Stimulated activated CD8-positive, alpha-beta memory T cell treated with anti-CD3 and anti-CD28 coated beads, Interleukin-15, amount 100 ng/mL, for 24 hours (primary cell): ENCODE data around the gene FBXW7.

Source experiments
- DNase-seq: peaks from one replicate; pipeline ENCODE4 v3.0.0-alpha.2; 2020; ENCODE audit warnings: low read depth

The FBXW7 gene

DNA sequence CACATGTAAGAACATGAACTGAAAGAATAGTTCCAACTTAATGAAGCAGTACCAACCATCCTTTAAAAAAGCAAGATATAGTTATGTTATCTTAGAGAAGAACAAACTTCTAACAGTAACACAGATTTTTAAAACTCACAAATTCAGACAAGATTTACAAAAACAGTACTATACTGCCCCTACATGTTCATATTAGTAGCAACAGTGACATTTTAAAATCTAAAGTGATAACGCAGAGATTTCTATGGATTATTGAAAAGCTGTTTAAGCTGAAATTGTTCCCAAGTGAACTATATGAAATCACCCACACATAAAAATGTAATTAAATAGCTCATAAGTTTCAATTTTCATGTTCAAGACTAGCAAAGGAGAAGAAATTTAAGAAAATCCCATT is 166.0 kb downstream of the FBXW7 start:
- DNase-seq, result no peak

DNA sequence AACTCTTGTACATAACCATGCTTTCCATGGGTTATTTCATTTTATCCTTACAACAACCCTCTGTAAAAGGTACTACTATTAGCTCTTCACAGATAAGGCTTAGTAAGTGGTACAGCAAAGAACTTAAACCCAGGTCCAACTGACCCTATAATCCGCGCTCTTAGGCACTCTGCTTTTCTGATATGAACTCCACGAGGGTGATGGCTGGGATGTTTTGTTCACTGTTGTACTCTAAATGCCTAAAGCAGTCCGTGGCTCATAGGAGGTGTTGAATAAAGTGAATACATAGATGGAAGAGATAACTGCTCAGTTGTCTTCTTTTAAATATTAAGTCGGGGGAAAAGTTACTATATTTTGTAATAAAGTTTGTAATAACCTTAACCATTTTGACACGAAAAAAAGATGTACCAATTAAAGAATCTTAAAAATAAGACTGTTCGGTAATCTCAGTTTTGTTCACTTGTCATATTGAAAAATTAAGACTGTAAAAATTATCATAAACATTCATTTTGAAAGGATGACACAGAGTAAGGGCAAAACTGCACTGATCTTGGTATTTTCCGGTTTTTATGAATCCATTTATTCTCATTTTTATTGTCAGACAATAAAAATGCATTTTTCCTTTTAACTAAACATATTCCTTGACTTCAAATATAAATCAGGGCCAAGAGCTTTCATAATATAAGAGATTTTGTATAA is 166.5 kb downstream of the FBXW7 start:
- DNase-seq, result no peak

DNA sequence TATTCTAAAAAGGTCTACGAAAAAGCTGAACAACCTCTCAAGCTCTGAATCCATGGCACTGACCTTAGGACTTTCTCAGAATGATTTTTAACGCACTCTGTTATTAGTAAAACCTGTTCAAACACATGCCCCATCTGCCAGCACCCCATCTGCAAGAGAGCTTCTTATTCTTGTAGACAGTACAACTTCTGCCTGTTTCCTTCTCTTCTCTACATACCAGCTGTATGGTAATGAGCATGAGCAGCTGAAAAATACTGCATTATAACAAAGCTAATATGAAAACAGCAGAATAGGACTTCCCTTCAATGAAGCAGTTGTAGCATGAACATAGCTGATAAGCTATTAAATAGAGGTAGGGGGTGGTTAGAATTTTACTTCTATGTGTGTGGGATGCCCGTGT is 167.9 kb downstream of the FBXW7 start:
- DNase-seq, result no peak

DNA sequence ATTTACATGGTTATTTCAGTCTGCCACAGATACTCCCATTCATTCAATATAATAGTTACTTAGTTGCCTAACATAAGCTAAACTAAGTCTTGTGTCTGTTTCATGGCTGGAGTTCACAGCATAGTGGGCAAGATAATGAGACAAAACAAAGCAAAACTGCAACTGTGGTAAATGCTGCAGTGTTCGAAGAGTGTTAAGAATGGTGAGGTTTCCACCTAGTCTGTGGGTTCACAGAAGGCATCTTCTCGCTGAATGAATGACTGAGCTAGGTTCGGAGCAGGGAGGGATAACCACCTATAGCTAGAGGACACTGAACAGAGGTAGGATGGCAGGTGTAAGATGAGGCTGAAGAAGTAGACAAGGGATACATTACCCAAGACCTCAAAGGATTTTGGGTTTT is 171.0 kb downstream of the FBXW7 start:
- DNase-seq, result no peak

DNA sequence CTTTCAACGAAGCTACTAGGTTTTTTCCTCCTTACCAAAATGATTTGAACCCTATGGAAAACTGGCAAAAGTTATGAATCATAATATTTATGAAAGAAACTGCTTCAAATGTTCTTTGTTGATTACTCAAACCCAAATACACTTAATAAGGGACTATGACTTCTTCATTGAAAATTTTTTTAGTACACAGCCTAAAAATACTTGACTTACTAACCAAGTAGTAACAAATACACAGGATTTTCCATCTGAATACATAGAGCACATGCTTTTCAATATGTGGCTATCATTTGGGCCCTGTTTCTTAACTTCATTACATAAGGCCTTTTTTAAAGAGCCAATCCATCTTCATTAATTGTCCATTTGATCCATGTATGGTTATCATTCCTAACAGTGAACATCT is 171.5 kb downstream of the FBXW7 start:
- no peak for DNase-seq

DNA sequence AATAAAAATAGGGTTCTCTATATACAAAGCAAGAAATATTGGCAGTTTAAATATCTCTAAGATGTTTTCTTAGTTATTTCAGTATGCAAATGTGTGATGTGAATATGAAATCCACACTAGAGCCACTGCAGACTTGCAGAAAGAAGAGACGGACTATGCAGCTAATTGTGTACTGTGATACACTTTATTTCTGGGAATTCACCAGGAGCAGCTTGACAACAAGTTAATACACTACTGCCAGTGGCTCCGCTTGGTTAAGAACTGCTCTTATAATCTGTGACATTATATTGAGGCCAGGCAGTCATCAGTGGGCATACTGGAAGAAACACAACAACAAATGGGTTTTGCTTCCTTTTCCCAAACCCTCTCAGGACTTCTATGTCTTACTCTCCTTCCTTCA is 172.0 kb downstream of the FBXW7 start:
- DNase-seq, result no peak

DNA sequence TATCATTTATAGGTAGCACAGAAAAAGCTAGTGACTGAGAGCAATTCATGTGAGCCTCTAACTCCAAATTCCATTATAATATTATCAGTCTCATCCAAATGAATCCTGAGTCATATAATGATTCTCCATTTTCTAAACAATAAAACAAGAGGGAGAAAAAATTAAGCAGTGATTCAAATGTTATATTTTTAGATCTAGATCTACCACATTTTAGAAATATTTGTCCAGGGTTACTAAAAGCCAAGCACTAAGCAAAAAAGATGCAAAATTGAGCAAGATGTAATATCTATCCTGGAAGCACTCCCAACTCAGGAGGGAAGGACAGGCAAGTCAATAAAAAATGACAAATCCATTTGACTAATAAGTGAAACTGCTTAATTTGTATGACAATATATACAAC is 172.8 kb downstream of the FBXW7 start:
- DNase-seq, result no peak

DNA sequence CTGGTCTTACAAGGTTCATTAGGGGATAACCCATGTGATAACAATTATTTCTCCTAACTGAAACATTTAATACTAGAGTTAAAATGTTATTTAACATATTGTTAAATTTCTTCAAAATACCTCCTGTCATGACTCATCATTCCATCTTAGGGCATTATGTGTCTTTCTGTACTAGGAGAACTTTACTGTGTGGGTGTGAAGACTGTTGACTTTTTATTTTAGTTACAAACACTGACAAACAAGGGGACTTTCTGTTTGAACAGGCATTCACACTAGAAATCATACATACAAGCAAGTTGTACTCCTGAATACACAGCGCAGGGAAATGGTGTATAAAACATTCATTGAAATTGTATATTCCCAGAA is 175.9 kb downstream of the FBXW7 start:
- DNase-seq, result no peak

DNA sequence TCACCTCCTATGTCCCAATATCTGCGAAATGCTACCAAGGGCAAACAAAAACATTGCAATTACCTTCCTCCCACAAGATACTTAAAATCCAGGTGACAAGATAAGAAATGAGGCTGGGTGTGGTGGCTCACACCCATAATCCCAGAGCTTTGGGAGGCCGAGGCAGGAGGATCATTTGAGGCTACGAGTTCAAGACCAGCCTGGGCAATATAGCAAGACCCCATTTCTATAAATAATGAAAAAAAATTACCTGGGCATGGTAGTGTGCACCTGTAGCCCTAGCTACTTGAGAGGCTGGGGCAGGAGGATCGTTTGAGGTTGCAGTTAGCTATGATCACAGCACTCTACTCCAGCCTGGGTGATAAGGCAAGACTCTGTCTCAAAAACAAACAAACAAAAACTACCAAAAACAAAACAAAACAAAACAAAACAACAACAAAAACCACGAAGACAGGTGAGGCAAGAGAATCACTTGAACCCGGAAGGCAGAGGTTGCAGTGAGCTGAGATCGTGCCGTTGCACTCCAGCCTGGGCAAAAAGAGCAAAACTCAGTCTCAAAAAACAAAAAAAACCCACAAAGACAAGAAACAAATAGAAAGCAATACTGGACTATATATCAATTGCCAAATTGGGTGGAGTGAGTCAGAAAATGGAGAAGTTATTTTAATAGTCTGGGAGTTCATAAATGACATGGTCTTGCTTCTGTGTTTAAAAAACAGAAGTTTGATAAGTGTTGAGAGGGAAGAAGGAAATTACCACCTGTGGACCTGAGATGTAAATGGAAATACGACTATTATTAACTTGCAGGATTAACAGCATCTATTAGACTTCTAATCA is 176.5 kb downstream of the FBXW7 start:
- DNase-seq, result no peak

DNA sequence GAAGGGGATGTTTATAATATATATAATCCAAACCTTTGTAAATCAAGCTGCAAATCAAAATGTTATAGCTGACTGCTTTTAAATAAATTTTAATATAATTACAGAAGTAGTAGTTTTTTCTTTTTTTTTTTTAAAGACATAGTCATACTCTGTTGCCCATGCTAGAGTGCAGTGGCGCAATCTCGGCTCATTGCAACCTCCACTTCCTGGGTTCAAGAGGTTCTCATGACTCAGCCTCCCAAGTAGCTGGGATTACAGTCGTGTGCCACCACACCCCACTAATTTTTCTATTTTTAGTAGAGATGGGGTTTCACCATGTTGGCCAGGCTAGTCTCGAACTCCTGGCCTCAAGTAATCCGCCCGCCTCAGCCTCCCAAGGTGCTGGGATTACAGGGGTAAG is 178.7 kb downstream of the FBXW7 start:
- DNase-seq, result no peak

DNA sequence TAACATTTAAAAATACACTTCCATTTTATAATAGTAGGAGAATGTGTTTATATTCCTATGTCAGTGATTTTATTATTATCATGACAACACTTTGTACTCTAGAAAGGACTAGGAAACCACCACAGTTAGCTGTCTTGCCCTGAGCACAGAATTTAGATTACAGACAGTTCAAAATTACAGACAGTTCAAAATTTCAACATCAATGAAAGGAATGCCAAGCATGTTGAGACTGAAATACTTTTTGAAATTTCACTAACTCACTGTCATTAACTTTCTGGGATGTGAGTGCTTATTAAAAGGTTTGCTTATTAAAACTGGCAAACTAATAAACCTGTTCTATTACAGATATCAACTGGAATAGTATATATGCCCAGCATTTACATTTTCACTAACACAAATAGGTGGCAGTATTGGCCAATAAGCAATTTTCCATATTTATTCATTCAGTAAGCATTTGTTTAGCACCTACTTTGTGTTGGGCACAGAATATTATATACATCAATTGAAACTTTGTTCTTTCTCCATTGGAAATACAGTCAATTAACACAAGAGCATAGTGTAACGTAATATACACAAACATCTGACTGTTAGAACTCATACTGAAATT is 179.4 kb downstream of the FBXW7 start:
- no peak for DNase-seq

DNA sequence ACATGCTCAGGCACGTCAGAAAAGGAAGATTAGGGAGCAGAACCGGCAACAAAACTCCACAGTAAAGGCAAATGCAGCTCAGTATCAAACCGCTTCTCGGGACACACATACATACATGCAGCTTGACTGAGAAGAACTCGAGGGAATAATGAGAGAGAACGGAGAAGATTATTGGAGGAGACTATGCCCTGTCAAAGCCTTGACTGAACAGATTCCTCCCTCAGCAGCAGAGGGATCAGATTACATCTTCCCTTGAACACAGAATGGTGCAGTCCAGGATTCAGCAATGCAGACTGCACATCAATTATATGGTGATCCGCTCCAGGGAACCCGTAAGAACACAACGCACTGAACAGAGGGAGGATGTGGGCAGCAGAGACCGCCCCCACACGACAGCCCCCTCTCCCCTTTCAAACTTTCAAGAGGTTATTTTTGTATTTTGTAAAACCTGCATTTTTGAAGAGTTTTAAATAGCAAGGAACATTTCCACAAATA is 183.2 kb downstream of the FBXW7 start:
- no peak for DNase-seq

DNA sequence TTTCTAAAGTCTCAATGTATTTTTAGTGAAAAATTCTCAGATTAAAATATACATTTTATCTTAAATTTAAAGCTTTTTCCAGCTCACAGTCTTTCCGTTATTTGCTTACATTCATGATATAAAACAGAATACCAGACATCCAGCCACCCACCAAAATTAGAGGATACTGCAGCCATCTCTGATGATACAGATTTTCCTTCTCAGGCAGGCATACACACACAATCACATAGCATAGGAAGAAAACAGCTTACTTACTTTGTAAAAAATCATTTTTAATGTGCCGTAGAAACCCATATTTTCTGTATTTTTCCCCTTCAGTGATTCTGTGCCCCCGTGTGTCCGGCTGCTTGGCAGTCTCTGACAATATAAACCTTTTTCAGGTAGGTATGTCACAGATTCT is 183.7 kb downstream of the FBXW7 start:
- DNase-seq, result no peak

DNA sequence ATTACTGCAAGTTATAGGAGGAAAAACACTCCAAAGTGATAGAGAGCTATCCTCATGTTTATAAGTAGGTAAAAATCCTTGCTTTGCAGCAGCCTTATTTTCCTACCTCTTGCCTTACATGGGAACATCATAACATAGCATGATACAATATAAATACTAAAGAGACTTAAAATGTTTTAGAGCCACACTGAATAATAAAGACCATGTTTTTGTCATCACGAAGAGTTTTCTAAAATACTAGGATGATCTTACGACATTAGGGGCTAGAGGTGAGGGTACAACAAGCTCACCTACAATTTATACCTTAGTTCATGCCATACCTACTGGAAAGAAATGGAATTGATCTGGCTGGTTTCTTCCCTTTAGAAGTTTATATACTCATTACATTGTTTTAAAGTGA is 184.8 kb downstream of the FBXW7 start:
- no peak for DNase-seq

DNA sequence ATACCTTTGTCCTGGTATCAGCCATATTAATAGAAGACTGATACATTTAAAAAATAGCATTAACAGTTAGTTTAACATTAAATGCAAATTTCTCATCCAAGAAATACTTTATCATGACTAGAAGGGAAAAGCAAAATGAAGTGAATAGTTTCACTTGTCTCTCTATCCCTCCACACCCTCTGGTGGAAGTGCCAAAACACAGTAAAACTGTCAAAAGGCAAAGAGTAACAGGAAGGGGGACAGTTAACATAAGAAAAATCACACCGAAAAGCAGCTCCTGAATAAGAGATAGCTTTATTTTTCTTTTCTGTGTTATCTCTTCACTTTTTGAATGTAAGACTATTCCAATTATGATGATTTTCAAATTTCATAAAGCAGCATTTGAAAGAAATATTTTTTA is 187.2 kb downstream of the FBXW7 start:
- no peak for DNase-seq

DNA sequence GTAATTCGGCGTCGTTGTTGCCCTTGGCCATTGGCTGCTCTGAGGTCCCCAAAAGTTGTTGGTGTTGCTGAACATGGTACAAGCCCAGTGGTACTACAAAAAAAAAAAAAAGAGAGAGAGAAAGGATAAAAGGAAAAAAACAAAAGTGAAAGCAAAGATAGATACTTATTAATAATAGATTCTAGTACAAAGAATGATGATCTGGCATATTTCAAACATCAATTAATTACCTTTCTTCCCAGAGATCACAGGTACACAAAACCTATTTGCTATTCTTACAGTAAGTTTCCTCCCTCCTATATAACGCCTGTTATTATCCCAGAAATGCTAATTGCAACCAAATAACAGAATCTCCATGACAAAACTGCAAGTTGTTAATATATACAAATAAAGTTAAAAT is 188.9 kb downstream of the FBXW7 start:
- DNase-seq, result no peak

DNA sequence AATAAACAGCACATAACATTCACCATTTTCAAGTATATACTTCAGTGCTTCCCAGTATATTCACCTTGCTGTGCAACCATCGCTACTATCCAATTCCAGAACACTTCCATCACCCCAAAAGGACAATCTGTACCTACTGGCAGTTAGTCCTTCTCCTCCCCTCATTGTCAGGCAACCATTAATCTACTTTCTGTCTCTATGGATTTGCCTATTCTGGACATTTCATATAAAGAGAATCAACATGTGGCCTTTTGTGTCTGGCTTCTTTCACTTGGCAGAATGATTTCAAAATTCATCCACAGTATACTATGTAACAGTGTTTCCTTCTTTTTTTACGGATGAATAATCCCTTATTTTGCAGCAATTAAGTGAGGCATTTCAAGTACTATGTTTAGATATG is 189.4 kb downstream of the FBXW7 start:
- no peak for DNase-seq

DNA sequence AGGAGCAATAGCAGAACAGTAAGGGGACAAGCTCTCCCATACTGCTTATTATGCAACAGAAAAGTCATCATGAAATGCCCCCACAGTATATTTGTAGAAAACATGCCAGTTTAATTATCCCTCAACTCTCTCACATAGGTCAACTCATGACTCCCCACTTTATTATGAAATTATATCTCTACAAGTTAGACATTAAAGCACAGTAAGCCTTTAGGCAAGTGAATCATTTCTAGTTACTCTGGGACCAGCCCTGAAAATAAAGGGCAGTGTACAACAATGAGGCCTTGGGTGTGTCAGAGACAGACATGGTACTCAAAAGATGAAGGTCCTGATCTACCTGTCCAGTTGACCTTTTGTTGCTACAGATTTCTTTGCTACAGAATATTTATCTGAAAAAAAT is 191.9 kb downstream of the FBXW7 start:
- no peak for DNase-seq

DNA sequence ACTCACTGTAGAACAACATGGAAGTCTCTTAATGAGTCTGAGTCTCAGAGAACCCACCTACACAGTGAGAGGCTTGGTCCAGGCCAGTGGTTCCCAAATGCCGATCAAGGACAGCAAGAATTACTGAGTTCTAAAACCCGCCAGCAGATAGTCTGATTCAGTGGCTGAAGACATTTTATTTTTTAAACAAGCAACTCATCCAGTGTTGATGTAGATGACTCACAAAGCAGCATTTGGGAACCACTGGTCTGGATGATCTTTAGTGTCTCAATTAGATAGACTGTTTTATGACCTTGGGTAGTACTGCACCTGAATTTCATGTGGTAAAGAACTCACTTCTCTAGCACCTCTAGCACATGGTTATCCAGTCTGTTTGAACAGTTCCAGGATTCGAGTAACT is 193.6 kb downstream of the FBXW7 start:
- DNase-seq, result no peak

DNA sequence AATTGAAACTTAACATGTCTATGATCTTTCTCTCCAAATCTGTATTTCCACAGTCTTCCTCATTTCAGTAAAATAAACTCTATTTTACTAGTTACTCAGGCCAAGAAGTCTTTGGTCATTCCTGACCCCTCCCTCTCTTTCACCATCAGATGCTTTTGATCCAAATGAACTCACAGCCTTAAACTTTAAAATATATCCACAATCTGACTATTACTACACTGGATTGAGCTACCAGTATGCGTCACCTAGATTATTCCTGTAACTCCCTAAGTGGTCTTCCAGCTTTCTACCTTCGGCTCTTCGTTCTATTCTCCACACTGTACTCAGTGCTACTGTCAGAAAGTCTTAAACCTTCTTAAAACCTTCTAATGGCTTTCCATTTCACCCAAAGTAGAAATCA is 195.1 kb downstream of the FBXW7 start:
- DNase-seq, result no peak

DNA sequence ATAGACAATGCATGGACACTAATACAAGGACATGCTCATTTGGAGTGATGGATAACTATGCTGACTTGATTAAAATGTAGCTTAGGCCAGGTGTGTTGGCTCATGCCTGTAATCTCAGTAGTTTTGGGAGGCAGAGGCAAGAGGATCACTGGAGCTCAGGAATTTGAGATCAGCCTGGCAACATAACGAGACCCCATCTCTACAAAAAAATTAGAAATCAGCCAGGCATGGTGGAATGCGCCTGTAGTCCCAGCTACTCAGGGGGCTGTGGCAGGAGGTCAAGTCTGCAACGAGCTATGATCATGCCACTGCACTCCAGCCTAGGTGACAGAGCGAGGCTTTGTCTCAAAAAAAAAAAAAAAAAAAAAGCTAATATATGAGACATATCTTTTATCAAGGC is 196.3 kb downstream of the FBXW7 start:
- DNase-seq, result no peak

DNA sequence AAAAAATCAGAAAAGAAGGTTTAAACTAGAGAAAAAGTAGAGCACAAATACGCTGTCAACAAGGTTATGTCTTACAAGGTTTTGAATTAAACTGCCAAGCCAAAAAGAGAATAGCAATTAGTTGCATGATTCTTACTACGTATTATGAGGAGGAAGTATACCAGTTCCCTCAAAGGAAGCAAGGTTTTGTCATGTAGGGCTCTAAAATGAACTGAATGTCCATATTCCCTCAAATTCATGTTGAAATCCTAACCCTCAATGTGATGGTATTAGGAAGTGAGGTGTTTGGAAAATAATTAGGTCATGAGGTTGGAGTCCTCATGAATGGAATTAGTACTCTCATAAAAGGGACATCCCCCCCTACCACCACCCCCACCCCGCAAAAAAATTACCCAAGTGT is 201.0 kb downstream of the FBXW7 start:
- DNase-seq, result no peak

DNA sequence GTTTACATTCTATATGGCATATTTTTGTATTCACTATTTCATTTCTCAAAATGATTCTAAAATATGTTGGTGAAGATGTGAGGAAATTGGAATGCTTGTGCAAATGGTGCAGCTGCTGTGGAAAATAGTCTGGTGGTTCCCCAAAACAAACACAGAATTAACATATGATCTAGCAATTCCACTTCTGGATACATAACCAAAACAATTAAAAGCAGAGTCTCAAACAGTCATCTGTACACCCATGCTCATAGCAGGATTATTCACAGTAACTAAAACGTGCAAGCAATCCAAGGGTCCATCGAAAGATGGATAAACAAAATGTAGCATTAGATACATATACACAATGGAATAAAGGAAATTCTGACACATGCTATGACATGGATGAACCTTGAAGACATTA is 204.8 kb downstream of the FBXW7 start:
- DNase-seq, result no peak
